ENCODE measurements around the gene BEND3.
A peak's percentile ranks its signal among the peaks of the same experiment; 100 is the strongest.
"Not testable (repeated sequence)": the region's sequence is repeated elsewhere in the genome, so short reads cannot be mapped to it uniquely, and the experiment has no call there.

The BEND3 gene

DNA sequence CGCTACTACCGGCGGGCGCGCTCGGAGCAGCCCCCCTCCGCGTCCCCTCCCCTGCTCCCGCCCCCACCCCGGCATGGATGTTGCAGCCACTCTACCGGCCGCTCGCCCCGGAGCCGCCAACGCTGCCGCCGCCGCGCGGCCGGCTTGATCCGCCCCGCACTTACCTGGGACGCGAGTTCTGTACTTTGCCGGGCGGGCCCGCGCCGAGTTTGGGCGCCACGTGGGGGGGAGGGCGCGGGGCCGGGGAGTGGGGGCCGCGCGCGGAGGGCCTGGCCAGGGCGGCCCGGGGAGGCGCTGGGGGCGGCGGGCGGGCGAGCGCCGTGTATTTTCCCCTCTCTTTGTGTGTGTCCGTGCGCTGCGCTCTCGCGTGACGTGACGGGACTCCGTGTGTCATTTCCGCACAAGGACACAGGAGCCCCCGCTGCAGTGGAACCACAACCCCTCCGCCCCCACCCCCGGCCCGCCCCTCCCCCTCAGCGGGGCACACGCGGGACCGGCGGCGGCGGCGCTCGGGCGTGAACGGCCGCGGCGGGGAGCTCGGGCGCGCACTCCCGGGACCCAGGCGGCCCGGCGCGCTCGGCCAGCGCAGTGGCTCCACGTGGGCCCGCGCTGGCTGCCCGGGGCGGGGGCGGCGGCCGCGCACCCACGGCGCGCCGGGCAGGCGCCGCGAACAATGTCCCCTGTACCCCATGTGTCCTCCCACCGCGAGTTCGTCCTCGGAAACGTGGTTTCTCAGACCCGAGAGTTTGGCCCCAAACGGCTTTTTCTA, at the start of gene BEND3:
TSS of gene BEND3 (minus strand) at position 590 of the 769 bp plus-strand sequence. CDS start 16,230 bp downstream, outside the sequence.
- no peak for DNase-seq

- DNase-seq = not testable (repeated sequence)
Measured at GRCh38 chr6:107164299-107164698, 49.0 kb upstream of the BEND3 start.

DNA sequence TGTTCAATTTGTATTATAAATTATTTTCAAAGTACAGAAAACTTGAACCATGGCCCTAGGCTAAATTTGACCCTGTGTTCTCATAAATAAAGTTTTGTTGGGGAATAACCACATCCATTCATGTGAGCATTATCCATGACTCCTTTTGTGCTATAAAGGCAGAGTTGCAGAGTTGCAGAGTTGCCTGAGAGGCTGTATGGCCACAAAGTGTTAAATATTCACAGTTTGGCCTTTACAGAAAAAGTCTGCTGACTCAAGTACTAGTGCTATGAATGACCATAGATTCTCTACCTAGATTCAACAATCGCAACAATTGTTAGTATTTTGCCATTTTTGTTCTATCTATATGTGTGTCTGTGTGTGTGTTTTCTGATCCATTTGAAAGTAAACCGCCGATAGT, 46.2 kb upstream of the BEND3 start:
- DNase-seq = no peak

GRCh38 chr6:107156617-107157016, 41.3 kb upstream of the BEND3 start:
- no peak for DNase-seq

- DNase-seq = no peak
Measured at GRCh38 chr6:107154801-107155160, 39.5 kb upstream of the BEND3 start.

- no peak for DNase-seq
Measured at GRCh38 chr6:107154131-107154800, 39.0 kb upstream of the BEND3 start.

- no peak for DNase-seq
Measured at GRCh38 chr6:107152638-107153430, 37.5 kb upstream of the BEND3 start.

DNA sequence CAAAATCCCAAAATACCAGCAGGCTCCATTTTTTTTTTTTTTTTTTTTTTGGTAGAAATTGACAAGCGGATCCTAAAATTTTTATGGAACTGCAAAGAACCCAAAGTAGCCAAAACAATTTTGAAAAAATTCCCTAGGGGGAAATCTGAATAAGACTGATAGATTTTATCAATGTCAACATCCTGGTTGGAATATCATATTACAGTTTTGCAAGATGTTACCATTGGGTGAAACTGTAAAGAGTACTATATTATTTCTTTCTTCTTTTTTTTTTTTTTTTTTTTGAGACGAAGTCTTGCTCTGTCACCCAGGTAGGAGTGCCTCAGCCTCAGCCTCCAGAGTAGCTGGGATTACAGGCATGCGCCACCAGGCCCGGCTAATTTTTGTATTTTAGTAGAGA, 29.4 kb upstream of the BEND3 start:
- DNase-seq = no peak

DNA sequence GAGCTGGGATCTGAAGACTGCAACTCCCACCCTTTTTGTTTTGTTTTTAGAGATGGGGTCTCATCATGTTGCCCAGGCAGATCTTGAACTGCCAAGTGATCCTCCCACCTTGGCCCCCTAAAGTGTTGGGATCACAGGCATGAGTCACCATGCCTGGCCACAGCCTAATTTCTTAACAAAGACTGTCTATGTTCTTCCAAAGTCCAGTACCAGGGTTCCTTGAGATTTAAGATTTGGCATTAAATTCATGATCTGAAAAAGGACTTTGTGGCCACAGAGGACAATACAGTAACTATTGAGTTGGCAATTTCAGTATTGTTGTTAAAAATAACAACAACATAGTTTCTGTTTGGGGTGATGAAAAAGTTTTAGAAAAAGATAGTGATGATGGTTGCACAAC, 28.7 kb upstream of the BEND3 start:
- no peak for DNase-seq

DNA sequence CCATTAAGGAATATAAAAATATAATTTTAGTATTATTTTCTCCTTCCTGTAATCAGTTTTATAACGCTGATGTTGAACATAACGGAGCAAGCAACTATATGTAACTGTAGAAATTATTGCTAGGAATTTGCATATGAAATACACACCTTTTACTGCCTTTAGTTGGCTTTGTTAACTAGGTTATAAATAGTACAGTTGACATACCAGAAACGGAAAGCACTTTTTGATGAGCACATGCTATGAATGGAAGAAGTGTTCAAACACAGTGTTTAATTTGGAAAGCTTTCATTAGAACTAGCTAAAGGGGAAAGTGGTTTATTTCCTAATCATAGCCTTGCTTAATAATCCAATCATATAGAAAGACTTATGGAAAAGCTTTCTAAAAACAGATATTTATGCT, 25.3 kb upstream of the BEND3 start:
- no peak for DNase-seq

DNA sequence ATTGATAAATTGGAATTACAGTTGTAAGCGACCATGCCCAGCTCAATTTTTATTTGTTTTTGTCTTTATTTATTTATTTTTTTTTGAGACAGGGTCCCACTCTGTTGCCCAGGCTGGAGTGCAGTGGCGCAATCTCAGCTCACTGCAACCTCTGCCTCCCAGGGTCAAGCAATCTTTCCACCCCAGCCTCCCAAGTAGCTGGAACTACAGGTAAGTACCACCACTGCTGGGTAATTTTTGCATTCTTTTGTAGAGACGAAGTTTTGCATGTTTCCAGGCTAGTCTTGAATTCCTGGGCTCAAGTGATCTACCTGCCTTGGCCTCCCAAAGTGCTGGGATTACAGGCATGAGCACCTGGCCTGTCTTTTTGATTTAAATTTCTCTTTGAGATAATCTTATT, 21.0 kb upstream of the BEND3 start:
- not testable (repeated sequence) for DNase-seq

DNA sequence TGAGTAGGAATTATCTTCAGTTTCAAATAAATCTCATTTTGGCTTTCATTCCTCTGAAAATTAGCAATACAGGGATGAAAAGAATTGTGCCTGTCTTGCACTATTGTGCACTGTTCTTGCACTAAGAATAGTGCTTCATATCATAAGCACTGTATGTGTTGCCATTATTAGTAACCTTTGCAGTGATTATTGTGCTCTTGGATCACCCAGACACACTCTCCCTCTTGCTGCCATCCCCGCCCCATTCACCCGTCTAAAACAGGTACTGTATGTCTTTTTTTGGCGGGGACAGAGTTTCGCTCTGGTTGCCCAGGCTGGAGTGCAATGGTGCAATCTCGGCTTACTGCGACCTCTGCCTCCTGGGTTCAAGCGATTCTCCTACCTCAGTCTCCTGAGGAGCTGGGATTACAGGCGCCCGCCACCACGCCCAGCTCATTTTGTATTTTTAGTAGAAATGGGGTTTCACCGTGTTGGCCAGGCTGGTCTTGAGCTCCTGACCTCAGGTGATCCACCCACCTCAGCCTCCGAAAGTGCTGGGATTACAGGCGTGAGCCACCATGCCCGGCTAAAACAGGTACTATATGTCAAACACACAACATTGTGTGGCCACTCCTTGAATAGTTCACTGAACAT, 19.8 kb upstream of the BEND3 start:
- DNase-seq = not testable (repeated sequence)

DNA sequence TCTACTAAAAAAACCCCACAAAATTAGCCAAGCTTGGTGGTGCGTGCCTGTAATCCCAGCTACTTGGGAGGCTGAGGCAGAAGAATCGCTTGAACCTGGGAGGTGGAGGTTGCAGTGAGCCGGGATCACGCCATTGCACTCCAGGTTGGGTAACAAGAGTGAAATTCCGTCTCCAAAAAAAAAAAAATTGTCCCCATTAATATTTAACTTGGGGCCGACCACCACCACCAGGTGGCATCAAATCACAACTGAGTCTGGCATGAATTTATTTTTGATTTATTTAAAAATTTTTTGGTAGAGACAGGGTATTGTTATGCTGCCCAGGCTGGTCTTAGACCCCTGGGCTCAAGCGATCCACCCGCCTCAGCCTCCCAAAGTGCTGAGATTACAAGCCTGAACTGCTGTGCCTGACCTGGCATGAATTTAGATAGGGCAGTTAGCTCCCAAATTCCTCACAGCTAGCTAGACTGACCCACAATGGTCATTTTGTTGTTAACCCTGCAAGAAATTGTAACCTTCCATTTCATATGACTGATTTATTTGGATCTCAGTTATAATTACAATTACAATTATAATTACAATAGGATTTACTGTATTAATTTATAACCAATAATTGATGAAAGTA, 17.1 kb upstream of the BEND3 start:
- peak; percentile 24 for DNase-seq

- no peak for DNase-seq
Measured at GRCh38 chr6:107129370-107129925, 14.1 kb upstream of the BEND3 start.

- no peak for DNase-seq
Measured at GRCh38 chr6:107128577-107128976, 13.3 kb upstream of the BEND3 start.

DNA sequence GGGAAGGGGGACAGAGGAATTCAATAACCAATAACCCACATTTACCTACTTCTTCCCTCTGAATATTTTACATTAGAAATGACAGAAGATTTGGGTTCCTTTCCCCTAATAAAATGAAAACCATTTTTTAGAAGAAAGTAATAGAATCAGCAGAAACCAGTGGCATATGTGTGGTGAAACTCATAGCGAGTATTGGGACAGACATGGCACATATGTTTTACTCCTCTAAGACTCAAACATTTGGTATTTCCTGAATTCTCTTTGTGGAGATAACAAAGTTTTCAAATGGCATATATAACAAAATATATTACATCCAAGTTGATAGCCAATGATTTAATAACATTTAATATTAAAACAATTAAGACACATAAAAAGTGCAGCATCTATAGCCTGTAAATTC, 12.9 kb upstream of the BEND3 start:
- DNase-seq = no peak

DNA sequence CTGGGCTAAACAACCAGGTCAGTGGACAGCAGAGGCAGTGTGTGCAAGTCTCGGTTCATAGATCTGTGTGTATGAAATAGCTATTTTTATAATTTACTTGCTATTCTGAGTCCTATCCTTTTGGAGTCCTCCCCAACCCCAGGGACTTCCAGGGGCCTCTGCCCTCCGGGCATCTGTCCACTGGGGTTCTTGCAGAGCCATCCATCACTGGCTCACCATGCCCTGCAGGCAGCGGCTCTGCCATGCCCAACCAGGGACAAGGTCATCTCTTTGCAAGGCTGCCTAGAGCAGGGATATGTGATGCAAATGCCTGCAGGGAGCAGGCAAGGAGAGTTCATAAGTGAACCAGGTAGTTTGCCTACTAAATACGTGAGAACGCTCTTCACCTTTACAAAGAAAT, 10.5 kb upstream of the BEND3 start:
- no peak for DNase-seq

- no peak for DNase-seq
Measured at GRCh38 chr6:107124934-107125348, 9.6 kb upstream of the BEND3 start.

- no peak for DNase-seq
Measured at GRCh38 chr6:107123501-107123900, 8.2 kb upstream of the BEND3 start.

GRCh38 chr6:107122748-107123147, 7.4 kb upstream of the BEND3 start:
- DNase-seq = no peak

DNA sequence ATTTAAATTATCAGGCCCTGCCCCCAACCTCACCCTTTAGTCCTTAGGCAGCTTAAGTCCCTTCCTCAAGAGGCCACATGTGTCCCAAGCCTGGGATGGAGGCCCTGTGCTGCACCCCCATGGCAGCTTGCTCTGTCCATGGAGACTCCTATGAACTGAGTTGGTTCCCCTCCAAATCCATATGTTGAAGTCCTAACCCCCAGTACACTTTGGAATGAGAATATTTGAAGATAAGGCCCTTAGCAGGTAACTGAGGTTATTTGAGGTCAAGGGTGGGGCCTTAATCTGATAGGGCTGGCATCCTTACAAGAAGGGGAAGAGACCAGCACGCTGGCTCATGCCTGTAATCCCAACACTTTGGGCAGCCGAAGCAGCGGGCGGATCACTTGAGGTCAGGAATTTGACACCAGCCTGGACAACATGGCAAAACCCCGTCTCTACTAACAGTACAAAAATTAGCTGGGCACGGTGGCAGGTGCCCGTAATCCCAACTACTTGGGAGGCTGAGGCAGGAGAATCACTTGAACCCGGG, 6.7 kb upstream of the BEND3 start:
- DNase-seq = no peak

DNA sequence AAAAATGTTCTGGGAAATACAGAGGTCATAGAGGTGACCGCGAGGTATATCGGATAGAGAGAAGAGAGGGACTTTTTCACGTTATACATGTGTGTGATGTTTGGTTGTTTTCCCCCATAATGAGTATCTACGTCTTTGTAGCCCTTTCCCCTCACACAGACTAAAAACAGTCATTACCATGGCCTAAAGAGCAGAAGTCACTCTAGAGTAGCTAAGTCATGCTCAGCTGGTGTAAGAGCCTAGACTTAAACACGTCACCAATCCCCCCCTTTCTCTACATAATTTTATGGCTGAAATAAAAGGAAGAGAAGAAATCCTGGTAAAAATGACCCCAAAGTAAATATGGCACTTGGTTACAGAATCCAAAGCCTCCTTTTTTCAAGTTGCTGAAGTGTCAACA, 6.0 kb upstream of the BEND3 start:
- no peak for DNase-seq
